ENCODE results near the gene RRP15. TPM values are rescaled to one million over a fixed set of nuclear protein-coding genes. Genes with fewer than 3 reads are reported as not detected.

The RRP15 gene
- total and polyA plus RNA-seq, 2 of the 13 experiments (the other 11 are each of a cell fraction or from before 2014, with no cell fraction given): 2.1 to 37.5 TPM

GRCh38 chr1:218304281-218305039 lies 19.4 kb downstream of the RRP15 start:
- FAIRE-seq (no peak), ATAC-seq (no peak), DNase-seq (ENCODE audit: low spot score) (no peak)
- TF ChIP-seq ZNF713 (CRISPR knock-in tag; IDR thresholded peaks at IDR 0.05): no peak
- TF ChIP-seq ZBTB7B (CRISPR knock-in tag; IDR thresholded peaks at IDR 0.05): no peak
- TF ChIP-seq FOSL2 (CRISPR knock-in tag; IDR thresholded peaks at IDR 0.05): no peak
- TF ChIP-seq SIX1 (CRISPR knock-in tag; IDR thresholded peaks at IDR 0.05; ENCODE audit: borderline replicate concordance): no peak
- no peak for TF ChIP-seq MLXIP (CRISPR knock-in tag; IDR thresholded peaks at IDR 0.05; ENCODE audit: borderline replicate concordance)
- no peak for TF ChIP-seq REL (CRISPR knock-in tag; conservative IDR thresholded peaks at IDR 0.05)
- Histone ChIP-seq H3K4me2 (ENCODE audit: low read depth, low read length) (no peak overlapping the region), H3K9me3 (ENCODE audit: low read length) (no peaks in the 10 kb centered on the region), H3K79me2 (ENCODE audit: insufficient read depth, low read length) (peaks cover 14% of the 10 kb centered on the region), H3K27me3 (ENCODE audit: control insufficient read depth in 1 of 2, insufficient read depth in 2 of 2, low read length in 2 of 2) (no peaks in the 10 kb centered on the region; a peak in 1 of 5 replicates), H3K9ac (ENCODE audit: insufficient read depth, low read depth, low read length) (no peak overlapping the region), H3K27ac (ENCODE audit: extremely low read length, insufficient read depth, low read length) (no peak overlapping the region), H3K4me1 (ENCODE audit: insufficient read depth, low read length) (no peaks in the 10 kb centered on the region), H3K4me3 (replicated peaks in 1 of 3; ENCODE audit: insufficient read depth in 1 of 3, low read depth in 2 of 3, low read length in 3 of 3) (no peak overlapping the region), H2AFZ (ENCODE audit: low read length) (no peak overlapping the region), H3K36me3 (replicated peaks in 1 of 2; ENCODE audit: control insufficient read depth in 1 of 2, insufficient read depth in 2 of 2, low read length in 2 of 2) (peaks cover 11 to 45% of the 10 kb centered on the region in 2 experiments; a peak in 4 of 5 replicates), H4K20me1 (ENCODE audit: insufficient read depth, low read length) (no peaks in the 10 kb centered on the region; the same call in 1 of the 2 replicates)
- POLR2A ChIA-PET: no interaction called here
- CTCF ChIA-PET (ENCODE audit: low intra/inter-chr PET ratio, low total read pairs): no interaction called here
- 97% methylated on average over 8 of the region's 8 CpGs for WGBS (ENCODE audit: low lambda C conversion rate)
- intact Hi-C loops (cut with micrococcal nuclease; ENCODE audit: unreplicated experiment): no loop called here
- in situ Hi-C loops (cut with HindIII; ENCODE audit: extremely low pct_ligation_motif_present, low pct_unique_long_range_greater_than_20kb): no loop called here
- no TSS peak for BruUV-seq (replicated peaks)

Measured in HepG2 (cell line).